ENCODE results near the gene ROS1.

- TF ChIP-seq POLR2A (IDR thresholded peaks at IDR 0.05): no peak
- TF ChIP-seq, protein P1, sequence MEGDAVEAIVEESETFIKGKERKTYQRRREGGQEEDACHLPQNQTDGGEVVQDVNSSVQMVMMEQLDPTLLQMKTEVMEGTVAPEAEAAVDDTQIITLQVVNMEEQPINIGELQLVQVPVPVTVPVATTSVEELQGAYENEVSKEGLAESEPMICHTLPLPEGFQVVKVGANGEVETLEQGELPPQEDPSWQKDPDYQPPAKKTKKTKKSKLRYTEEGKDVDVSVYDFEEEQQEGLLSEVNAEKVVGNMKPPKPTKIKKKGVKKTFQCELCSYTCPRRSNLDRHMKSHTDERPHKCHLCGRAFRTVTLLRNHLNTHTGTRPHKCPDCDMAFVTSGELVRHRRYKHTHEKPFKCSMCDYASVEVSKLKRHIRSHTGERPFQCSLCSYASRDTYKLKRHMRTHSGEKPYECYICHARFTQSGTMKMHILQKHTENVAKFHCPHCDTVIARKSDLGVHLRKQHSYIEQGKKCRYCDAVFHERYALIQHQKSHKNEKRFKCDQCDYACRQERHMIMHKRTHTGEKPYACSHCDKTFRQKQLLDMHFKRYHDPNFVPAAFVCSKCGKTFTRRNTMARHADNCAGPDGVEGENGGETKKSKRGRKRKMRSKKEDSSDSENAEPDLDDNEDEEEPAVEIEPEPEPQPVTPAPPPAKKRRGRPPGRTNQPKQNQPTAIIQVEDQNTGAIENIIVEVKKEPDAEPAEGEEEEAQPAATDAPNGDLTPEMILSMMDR (IDR thresholded peaks at IDR 0.05): no peak
Observed at GRCh38 chr6:117469356-117469755, 43.6 kb upstream of the ROS1 start.
